Common myeloid progenitor, CD34-positive (primary cell): Measurements from ENCODE around the gene ETV4.

Experiments
- CTCF ChIA-PET: fragments of 350-600 bp; sonication (Branson Sonifier 250); formaldehyde crosslinking; loops from one replicate; lab custom pipeline; 2021; ENCODE audit warnings: antibody characterized with exemption; lab: Charles Lee
- POLR2A ChIA-PET: fragments of 350-600 bp; sonication (Branson Sonifier 250); formaldehyde crosslinking; loops from one replicate; lab custom pipeline; 2021; ENCODE audit warnings: antibody characterized with exemption; lab: Charles Lee
- DNase-seq, 3 donors: peaks; one replicate each; pipeline versions ENCODE4 v3.0.0 to v3.0.0-alpha.2; 2013
- H3K27ac ChIP-seq, 2 experiments: 1 replicate in 1 of 2; 2 replicates in 1 of 2; pipeline ENCODE4 v1.7.0; 2013; ENCODE audit warnings: inconsistent platforms in 2 of 2, low read length in 2 of 2, mild to moderate bottlenecking in 2 of 2, low read depth in 1 of 2, moderate library complexity in 1 of 2; ENCODE audit not compliant: severe bottlenecking in 2 of 2, insufficient read depth in 1 of 2, poor library complexity in 1 of 2
- H3K27me3 ChIP-seq, 5 experiments: replicated peaks in 2 of 5; 1 replicate in 3 of 5; 2 replicates in 2 of 5; pipeline versions ENCODE4 v1.6.1 to v1.7.0; 2013; ENCODE audit warnings: low read length in 4 of 5, mild to moderate bottlenecking in 2 of 5, moderate library complexity in 2 of 5, inconsistent platforms in 1 of 5; ENCODE audit not compliant: insufficient read depth in 5 of 5, control insufficient read depth in 4 of 5
- H3K36me3 ChIP-seq, 4 experiments: 1 replicate in 2 of 4; 2 replicates in 2 of 4; pipeline versions ENCODE4 v1.6.1 to v1.7.0; 2013; ENCODE audit warnings: low read length in 3 of 4, control low read depth in 1 of 4, mild to moderate bottlenecking in 1 of 4; ENCODE audit not compliant: control insufficient read depth in 4 of 4, insufficient read depth in 4 of 4
- H3K4me1 ChIP-seq, 4 experiments: 1 replicate in 3 of 4; 2 replicates in 1 of 4; pipeline versions ENCODE4 v1.6.1 to v1.7.1; 2013; ENCODE audit warnings: low read length in 3 of 4, mild to moderate bottlenecking in 3 of 4, control low read depth in 1 of 4, inconsistent platforms in 1 of 4, moderate library complexity in 1 of 4; ENCODE audit not compliant: control insufficient read depth in 4 of 4, insufficient read depth in 4 of 4; ENCODE audit errors: control extremely low read depth in 1 of 4
- H3K4me3 ChIP-seq, 7 experiments: 1 replicate in 4 of 7; 2 replicates in 3 of 7; pipeline versions ENCODE4 v1.5.1 to v1.7.0; 2013; ENCODE audit warnings: mild to moderate bottlenecking in 7 of 7, low read length in 6 of 7, moderate library complexity in 6 of 7, inconsistent platforms in 2 of 7, low read depth in 2 of 7, control low read depth in 1 of 7; ENCODE audit not compliant: insufficient read depth in 4 of 7, control insufficient read depth in 1 of 7; ENCODE audit errors: extremely low read depth in 1 of 7
- H3K9me3 ChIP-seq, 5 experiments: 1 replicate in 4 of 5; 2 replicates in 1 of 5; pipeline versions ENCODE4 v1.6.1 to v1.7.1; 2013; ENCODE audit warnings: low read length in 4 of 5, mild to moderate bottlenecking in 2 of 5, inconsistent platforms in 1 of 5, low read depth in 1 of 5, moderate library complexity in 1 of 5; ENCODE audit not compliant: control insufficient read depth in 4 of 5, insufficient read depth in 2 of 5; ENCODE audit errors: control extremely low read depth in 1 of 5
- WGBS: methylation state at CpG from one replicate; pipeline ENCODE4 v1.1.5; 2013; ENCODE audit not compliant: insufficient coverage; 5-methylcytosine and 5-hydroxymethylcytosine counted together

The ETV4 gene

GRCh38 chr17:43553573-43553972 is 7.4 kb upstream of the ETV4 start:
- WGBS: 40% methylated on average over 1 of the region's 2 CpGs

GRCh38 chr17:43552229-43552837 is 6.2 kb upstream of the ETV4 start:
- no peaks in the 10 kb centered on the region for H3K9me3 ChIP-seq
- DNase-seq: no peak
- ChIA-PET POLR2A (no interaction called here), CTCF (interaction anchor here (0.7 to 1.1 kb wide), 2 partner anchors 22 to 208 kb away, joined by 3 read pairs; no protein-coding TSS in a partner anchor)
- H3K36me3 ChIP-seq: no peaks in the 10 kb centered on the region
- peaks cover 6 to 35% (median 17%) of the 10 kb centered on the region in 5 experiments for H3K27me3 ChIP-seq
- 93% methylated on average over 3 of the region's 8 CpGs for WGBS
- no peak overlapping the region for H3K4me3 ChIP-seq
- no peak overlapping the region for H3K27ac ChIP-seq
- H3K4me1 ChIP-seq: peaks cover 6 to 21% (median 10%) of the 10 kb centered on the region in 4 experiments

More at GRCh38 chr17:43553573-43553972, 7.4 kb upstream of the ETV4 start:
- Histone ChIP-seq H3K36me3 (no peaks in the 10 kb centered on the region), H3K27ac (no peak overlapping the region), H3K9me3 (no peaks in the 10 kb centered on the region), H3K4me3 (no peak overlapping the region), H3K4me1 (peaks cover 6 to 21% (median 10%) of the 10 kb centered on the region in 4 experiments), H3K27me3 (peaks cover 2 to 25% (median 12%) of the 10 kb centered on the region in 5 experiments)
- ChIA-PET POLR2A (no interaction called here), CTCF (interaction anchor here (0.7 to 1.1 kb wide), 2 partner anchors 23 to 119 kb away, joined by 3 read pairs; no protein-coding TSS in a partner anchor)
- no peak for DNase-seq

- Histone ChIP-seq H3K9me3 (no peaks in the 10 kb centered on the region), H3K36me3 (no peaks in the 10 kb centered on the region), H3K27ac (no peak overlapping the region), H3K4me3 (no peak overlapping the region), H3K4me1 (peaks cover 2 to 22% (median 12%) of the 10 kb centered on the region in 4 experiments), H3K27me3 (peaks cover 6 to 47% (median 17%) of the 10 kb centered on the region in 5 experiments)
- CTCF ChIA-PET: interaction anchor here (0.6 kb wide), 1 partner anchor 416 kb away, joined by 3 read pairs; no protein-coding TSS in a partner anchor
- 90% methylated on average over 4 of the region's 4 CpGs for WGBS
- DNase-seq: no peak
- POLR2A ChIA-PET: no interaction called here
Measured at GRCh38 chr17:43550754-43551153, 4.6 kb upstream of the ETV4 start.

GRCh38 chr17:43549496-43549895 is 3.4 kb upstream of the ETV4 start:
- POLR2A ChIA-PET: interaction anchor here (0.6 kb wide), 1 partner anchor 127 kb away, joined by 3 read pairs; no protein-coding TSS in a partner anchor
- H3K4me1 ChIP-seq: peaks cover 2 to 24% (median 22%) of the 10 kb centered on the region in 4 experiments
- H3K9me3 ChIP-seq: no peaks in the 10 kb centered on the region
- CTCF ChIA-PET: interaction anchor here (0.9 kb wide), 2 partner anchors 20 to 211 kb away, joined by 3 read pairs; no protein-coding TSS in a partner anchor
- WGBS: 97% methylated on average over 3 of the region's 5 CpGs
- no peak for DNase-seq
- H3K4me3 ChIP-seq: no peak overlapping the region
- H3K36me3 ChIP-seq: no peaks in the 10 kb centered on the region
- H3K27ac ChIP-seq: no peak overlapping the region
- peaks cover 6 to 53% (median 17%) of the 10 kb centered on the region in 5 experiments for H3K27me3 ChIP-seq

DNA sequence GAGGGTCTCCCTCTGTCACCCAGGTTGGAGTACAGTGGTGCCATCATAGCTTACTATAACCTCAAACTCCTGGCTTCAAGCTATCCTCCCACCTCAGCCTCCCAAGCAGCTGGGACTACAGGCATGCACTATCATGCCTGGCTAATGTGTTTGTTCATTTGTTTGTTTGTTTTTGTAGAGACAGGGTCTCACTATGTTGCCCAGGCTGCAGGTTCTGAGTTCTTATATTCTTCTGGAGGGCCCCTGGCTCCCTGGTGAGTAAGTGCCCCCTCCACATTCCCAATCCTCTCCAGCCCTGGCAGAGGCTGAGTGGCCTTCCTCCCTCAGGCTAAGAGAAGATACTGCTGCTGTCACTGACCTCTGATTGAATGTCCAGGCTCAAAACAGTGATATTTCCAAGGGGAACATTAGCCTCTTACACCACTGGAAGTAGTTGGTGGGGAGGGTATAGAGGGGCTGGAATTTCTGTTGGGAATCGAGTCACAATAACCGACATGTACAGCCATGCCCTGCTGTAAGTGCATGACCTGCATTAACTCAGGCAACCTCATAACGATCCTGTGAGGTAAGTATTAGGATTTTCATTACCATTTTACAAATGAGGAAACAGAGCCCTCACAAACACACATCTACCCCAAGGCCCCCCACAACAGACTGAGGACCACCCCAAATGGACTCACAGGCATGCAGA is 2.7 kb upstream of the ETV4 start:
- no peaks in the 10 kb centered on the region for H3K9me3 ChIP-seq
- H3K27ac ChIP-seq: no peak overlapping the region
- peaks cover 2 to 30% (median 25%) of the 10 kb centered on the region in 4 experiments for H3K4me1 ChIP-seq
- H3K27me3 ChIP-seq: peaks cover 7 to 55% (median 17%) of the 10 kb centered on the region in 5 experiments
- H3K4me3 ChIP-seq: no peak overlapping the region
- no CpG with 5 or more reads among the region's 3 CpGs for WGBS
- H3K36me3 ChIP-seq: no peaks in the 10 kb centered on the region
- no peak for DNase-seq
- POLR2A ChIA-PET: interaction anchor here (0.6 kb wide), 1 partner anchor 450 kb away, joined by 4 read pairs; no protein-coding TSS in a partner anchor
- CTCF ChIA-PET: no interaction called here

DNA sequence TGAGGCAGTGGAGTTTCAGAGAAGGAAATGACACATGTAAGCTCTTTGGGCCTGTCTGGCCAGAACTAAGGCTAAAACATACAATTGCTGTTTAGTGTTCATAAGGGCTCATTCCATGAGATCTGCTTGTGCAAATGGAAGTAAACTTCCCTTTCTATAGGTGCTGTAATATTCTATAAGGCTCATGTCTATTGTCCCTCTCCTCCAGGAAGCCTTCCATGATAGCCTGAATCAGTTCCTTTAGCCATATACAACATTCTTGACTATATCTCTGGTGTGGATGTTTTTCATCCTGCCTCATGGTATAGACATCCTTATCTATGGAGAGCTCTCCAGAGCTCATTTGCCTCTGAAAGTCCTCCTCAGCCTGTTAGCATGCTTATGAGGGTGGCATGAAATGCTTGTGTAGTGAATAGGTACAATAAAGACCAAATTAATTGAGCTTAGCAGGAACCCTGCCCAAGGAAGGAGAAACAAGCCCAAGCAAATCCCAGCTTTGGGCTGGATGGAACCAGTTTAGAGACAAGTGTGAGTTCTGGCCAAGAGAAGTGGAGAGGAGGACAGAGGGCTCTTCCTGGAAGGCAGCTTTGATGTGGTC is 1.6 kb upstream of the ETV4 start:
- Histone ChIP-seq H3K4me1 (peaks cover 2 to 30% (median 27%) of the 10 kb centered on the region in 4 experiments), H3K27ac (no peak overlapping the region), H3K9me3 (no peaks in the 10 kb centered on the region), H3K27me3 (peaks cover 9 to 59% (median 21%) of the 10 kb centered on the region in 5 experiments), H3K4me3 (no peak overlapping the region), H3K36me3 (no peaks in the 10 kb centered on the region)
- CTCF ChIA-PET: interaction anchor here (1.1 to 1.5 kb wide), 3 partner anchors 15 to 28 kb away, joined by 3 to 5 read pairs (median 4); no protein-coding TSS in a partner anchor
- no peak for DNase-seq
- POLR2A ChIA-PET: no interaction called here
